DND-41 (cell line): ENCODE measurements around the gene LCORL.

ENCODE experiments used
- CTCF ChIP-seq: IDR thresholded peaks from 2 replicates; pipeline ENCODE4 v1.5.1; 2012; ENCODE audit warnings: borderline replicate concordance, low read length, moderate library complexity, mild to moderate bottlenecking; ENCODE audit not compliant: poor library complexity, severe bottlenecking; ENCODE audit errors: extremely low read depth
- EZH2 ChIP-seq: IDR thresholded peaks from 3 replicates; pipeline ENCODE4 v1.6.1; 2012; ENCODE audit warnings: borderline replicate concordance, low read depth, mild to moderate bottlenecking, moderate library complexity, low read length, inconsistent platforms; ENCODE audit not compliant: severe bottlenecking

GRCh38 chr4:17867276-17867675 is 154.3 kb downstream of the LCORL start:
- TF ChIP-seq CTCF, result no peak
- TF ChIP-seq EZH2, result no peak
